OCI-LY7 (cell line): Measurements from ENCODE around the gene PRCC. TPM values are rescaled to one million over a fixed set of nuclear protein-coding genes. Genes with fewer than 3 reads are reported as not detected.

Experiments used
- BruUV-seq: library from RNA; stranded (reverse); fragments of 400-500 nt; replicated peaks from 2 replicates; lab custom pipeline; 2021; lab: Mats Ljungman, UMichigan
- CTCF ChIA-PET: fragments of 300-600 bp; sonication (Branson Sonifier 250); formaldehyde crosslinking; loops from one replicate; lab custom pipeline; 2022; ENCODE audit warnings: antibody characterized with exemption; ENCODE audit not compliant: unreplicated experiment; lab: Charles Lee
- POLR2A ChIA-PET: fragments of 300-600 bp; sonication (Branson Sonifier 250); formaldehyde crosslinking; loops from one replicate; lab custom pipeline; 2022; ENCODE audit warnings: antibody characterized with exemption; lab: Charles Lee
- DNase-seq: peaks from one replicate; pipeline ENCODE4 v3.0.0-alpha.2; 2015; ENCODE audit warnings: low spot score
- H2AFZ ChIP-seq: fragments of 200-600 bp; sonication (generic), shearing (Covaris generic); 2 replicates; pipeline ENCODE4 v1.6.1; 2014; ENCODE audit warnings: mild to moderate bottlenecking, antibody characterized with exemption, low read length, moderate library complexity
- H3K27ac ChIP-seq: fragments of 200-600 bp; sonication (generic); 2 replicates; pipeline ENCODE4 v1.5.1; 2014; ENCODE audit warnings: mixed run types, low read depth, mild to moderate bottlenecking, moderate library complexity, low read length, inconsistent platforms; ENCODE audit not compliant: poor library complexity, severe bottlenecking
- H3K36me3 ChIP-seq: fragments of 200-600 bp; sonication (generic); 2 replicates; pipeline ENCODE4 v1.6.1; 2014; ENCODE audit warnings: mild to moderate bottlenecking, antibody characterized with exemption, low read length, moderate library complexity, mixed read lengths; ENCODE audit not compliant: insufficient read depth
- H3K4me1 ChIP-seq: fragments of 200-600 bp; sonication (generic); 2 replicates; pipeline ENCODE4 v1.5.1; 2014; ENCODE audit warnings: mild to moderate bottlenecking, low read length; ENCODE audit not compliant: insufficient read depth, poor library complexity, severe bottlenecking
- H3K4me2 ChIP-seq: fragments of 200-600 bp; sonication (generic); 2 replicates; pipeline ENCODE4 v1.6.1; 2014; ENCODE audit warnings: mild to moderate bottlenecking, low read length
- H3K4me3 ChIP-seq: fragments of 200-600 bp; sonication (generic); 2 replicates; pipeline ENCODE4 v1.5.1; 2014; ENCODE audit warnings: mild to moderate bottlenecking, low read depth, low read length; ENCODE audit not compliant: poor library complexity, severe bottlenecking
- H3K79me2 ChIP-seq: fragments of 200-600 bp; sonication (generic); 2 replicates; pipeline ENCODE4 v1.6.1; 2016; ENCODE audit warnings: low read depth, mild to moderate bottlenecking, low read length, moderate library complexity, mixed read lengths; ENCODE audit not compliant: insufficient read depth
- H3K9me2 ChIP-seq: fragments of 200-600 bp; sonication (generic); 2 replicates; pipeline ENCODE4 v1.6.1; 2016; ENCODE audit warnings: mild to moderate bottlenecking, low read length, mixed read lengths; ENCODE audit not compliant: insufficient read depth
- H3K9me3 ChIP-seq: fragments of 200-600 bp; sonication (generic); 2 replicates; pipeline ENCODE4 v1.6.1; 2014; ENCODE audit warnings: mild to moderate bottlenecking, mixed run types, low read length, mixed read lengths
- H4K20me1 ChIP-seq: fragments of 200-600 bp; sonication (generic); 2 replicates; pipeline ENCODE4 v1.6.1; 2014; ENCODE audit warnings: mild to moderate bottlenecking, antibody characterized with exemption, low read length, moderate library complexity, mixed read lengths; ENCODE audit not compliant: insufficient read depth
- CTCF ChIP-seq: fragments of 200-600 bp; sonication (generic); conservative IDR thresholded peaks from 2 replicates; pipeline ENCODE4 v1.5.1; 2014; ENCODE audit warnings: mild to moderate bottlenecking, antibody characterized with exemption, low read length, moderate library complexity, mixed read lengths
- EZH2phosphoT487 ChIP-seq: fragments of 200-600 bp; sonication (generic); IDR thresholded peaks from 2 replicates; pipeline ENCODE4 v1.6.1; 2018; ENCODE audit warnings: low read depth, borderline replicate concordance, mild to moderate bottlenecking, mixed run types, antibody characterized with exemption, low read length, moderate library complexity, mixed read lengths
- intact Hi-C: fragments of 100-400 bp; cut with micrococcal nuclease; formaldehyde crosslinking; loops from one replicate; pipeline ENCODE4 v1.10.0; 2022; ENCODE audit not compliant: unreplicated experiment
- total RNA-seq, 2 experiments: library from RNA; depleted of rRNA in 1 of 2; stranded (reverse); fragments of >200 nt in 1 of 2; shearing (Covaris generic) in 1 of 2; gene quantifications; 2 replicates each; pipeline ENCODE4 v1.2.3, GENCODE V29; 2014 to 2022

The PRCC gene
- total RNA-seq, 2 experiments from 2014 or later, result 54.0 to 82.9 TPM

- TSS peak; percentile 44 for BruUV-seq
- Histone ChIP-seq H3K4me1 (no peaks in the 10 kb centered on the region), H3K27ac (no peak overlapping the region), H2AFZ (no peak overlapping the region), H3K79me2 (no peaks in the 10 kb centered on the region), H3K9me2 (no peaks in the 10 kb centered on the region), H4K20me1 (no peaks in the 10 kb centered on the region), H3K9me3 (no peaks in the 10 kb centered on the region), H3K36me3 (peaks cover 93% of the 10 kb centered on the region), H3K4me3 (no peak overlapping the region), H3K4me2 (no peak overlapping the region)
- TF ChIP-seq CTCF, result no peak
- TF ChIP-seq EZH2phosphoT487, result no peak
- POLR2A ChIA-PET, result no interaction called here
- intact Hi-C loops, result loop anchor here (10.0 kb wide), 1 partner anchor 105 kb away; no protein-coding TSS in a partner anchor
- DNase-seq, result no peak
- CTCF ChIA-PET, result no interaction called here
Observed at GRCh38 chr1:156789621-156790318, 22.4 kb downstream of the PRCC start.

GRCh38 chr1:156794506-156795373 is 27.4 kb downstream of the PRCC start:
- DNase-seq, result no peak
- 0 out of 2 replicates have a peak, but pooled peaks cover 4% of the 10 kb centered on the region for H4K20me1 ChIP-seq
- H3K36me3 ChIP-seq, result peaks cover 98% of the 10 kb centered on the region
- H3K27ac ChIP-seq, result no peak overlapping the region
- intact Hi-C loops, result loop anchor here (5.0 to 10.0 kb wide), 2 partner anchors 43 to 110 kb away; no protein-coding TSS in a partner anchor
- H3K4me3 ChIP-seq, result no peak overlapping the region
- POLR2A ChIA-PET, result interaction anchor here (0.6 to 0.7 kb wide), 2 partner anchors 25 to 32 kb away, joined by 3 to 4 read pairs; no protein-coding TSS in a partner anchor
- no peak overlapping the region for H2AFZ ChIP-seq
- CTCF ChIA-PET, result no interaction called here
- no peak for TF ChIP-seq EZH2phosphoT487
- no peak for TF ChIP-seq CTCF
- no peaks in the 10 kb centered on the region for H3K9me2 ChIP-seq
- H3K4me1 ChIP-seq, result peaks cover 15% of the 10 kb centered on the region
- no TSS peak for BruUV-seq
- no peaks in the 10 kb centered on the region for H3K79me2 ChIP-seq
- no peak overlapping the region for H3K4me2 ChIP-seq
- no peaks in the 10 kb centered on the region for H3K9me3 ChIP-seq
